IMR-90 (cell line): ENCODE measurements around the gene PLXNA4. TPM values are rescaled to one million over a fixed set of nuclear protein-coding genes. Genes with fewer than 3 reads are reported as not detected.

ENCODE experiments used
- ATAC-seq: fragments of 200-7000 bp; cut with Tn5 transposase; 2 replicates; pipeline ENCODE4 v1.9.1; 2020; ENCODE audit warnings: low read depth, mild to moderate bottlenecking, moderate library complexity
- BruUV-seq: library from RNA; stranded (reverse); fragments of 400-500 nt; replicated peaks from 2 replicates; lab custom pipeline; 2021; lab: Mats Ljungman, UMichigan
- CTCF ChIA-PET: fragments of 300-600 bp; formaldehyde crosslinking; extraction: SDS; loops from one replicate; lab custom pipeline; 2021; ENCODE audit warnings: antibody characterized with exemption; lab: Yijun Ruan, JAX
- POLR2A ChIA-PET: fragments of 300-600 bp; sonication (Branson Sonifier 250); formaldehyde crosslinking; loops from one replicate; lab custom pipeline; 2022; ENCODE audit warnings: antibody characterized with exemption; ENCODE audit not compliant: unreplicated experiment; lab: Charles Lee
- DNase-seq: peaks from one replicate; pipeline ENCODE4 v3.0.0; 2013
- H2AFZ ChIP-seq: replicated peaks from 2 replicates; pipeline ENCODE3; 2013; ENCODE audit warnings: low read length, mild to moderate bottlenecking; ENCODE audit not compliant: poor library complexity
- H2AK5ac ChIP-seq: 2 replicates; pipeline ENCODE4 v1.6.1; 2013; ENCODE audit warnings: low read depth, low read length, inconsistent platforms
- H2AK9ac ChIP-seq: replicated peaks from 2 replicates; pipeline ENCODE3; 2013; ENCODE audit warnings: mild to moderate bottlenecking, low read depth, low read length, moderate library complexity; ENCODE audit not compliant: poor library complexity
- H2BK120ac ChIP-seq: 2 replicates; pipeline ENCODE4 v1.6.1; 2013; ENCODE audit warnings: low read depth, low read length, inconsistent platforms
- H2BK15ac ChIP-seq: 3 replicates; pipeline ENCODE4 v1.6.1; 2013; ENCODE audit warnings: low read depth, low read length, inconsistent platforms
- H2BK20ac ChIP-seq: 2 replicates; pipeline ENCODE4 v1.6.1; 2013; ENCODE audit warnings: low read depth, mild to moderate bottlenecking, inconsistent platforms, low read length, moderate library complexity
- H2BK5ac ChIP-seq: 2 replicates; pipeline ENCODE4 v1.6.1; 2013; ENCODE audit warnings: mild to moderate bottlenecking, low read depth, low read length, inconsistent platforms; ENCODE audit not compliant: poor library complexity, severe bottlenecking
- H3K14ac ChIP-seq: replicated peaks from 2 replicates; pipeline ENCODE4 v1.6.1; 2013; ENCODE audit warnings: low read depth, low read length, inconsistent platforms
- H3K18ac ChIP-seq: 2 replicates; pipeline ENCODE4 v1.6.1; 2013; ENCODE audit warnings: low read depth, low read length, control low read depth
- H3K23ac ChIP-seq: 2 replicates; pipeline ENCODE4 v1.6.1; 2013; ENCODE audit warnings: low read depth, low read length, inconsistent platforms
- H3K27ac ChIP-seq: 2 replicates; pipeline ENCODE4 v1.5.1; 2013; ENCODE audit warnings: mild to moderate bottlenecking, control low read depth, low read length; ENCODE audit not compliant: insufficient read depth
- H3K27me3 ChIP-seq: 2 replicates; pipeline ENCODE4 v1.6.1; 2013; ENCODE audit warnings: low read length; ENCODE audit not compliant: control insufficient read depth, insufficient read depth
- H3K36me3 ChIP-seq: 2 replicates; pipeline ENCODE4 v1.6.1; 2013; ENCODE audit warnings: low read length, mixed read lengths; ENCODE audit not compliant: control insufficient read depth, insufficient read depth
- H3K4ac ChIP-seq: 2 replicates; pipeline ENCODE4 v1.6.1; 2013; ENCODE audit warnings: low read depth, low read length, inconsistent platforms
- H3K4me1 ChIP-seq: 2 replicates; pipeline ENCODE4 v1.6.1; 2013; ENCODE audit warnings: low read length, mixed read lengths; ENCODE audit not compliant: control insufficient read depth, insufficient read depth
- H3K4me2 ChIP-seq: 2 replicates; pipeline ENCODE4 v1.6.1; 2013; ENCODE audit warnings: low read depth, mild to moderate bottlenecking, control low read depth, low read length, moderate library complexity
- H3K4me3 ChIP-seq: 2 replicates; pipeline ENCODE4 v1.5.1; 2013; ENCODE audit warnings: low read depth, mild to moderate bottlenecking, control low read depth, low read length, moderate library complexity; ENCODE audit not compliant: insufficient read depth
- H3K56ac ChIP-seq: 2 replicates; pipeline ENCODE4 v1.6.1; 2013; ENCODE audit warnings: low read length, inconsistent platforms; ENCODE audit not compliant: insufficient read depth; ENCODE audit errors: extremely low read depth
- H3K79me1 ChIP-seq, 2 experiments: 2 replicates each; pipeline ENCODE4 v1.6.1; 2013; ENCODE audit warnings: low read length in 2 of 2, inconsistent platforms in 1 of 2, low read depth in 1 of 2
- H3K9ac ChIP-seq: 2 replicates; pipeline ENCODE4 v1.6.1; 2013; ENCODE audit warnings: low read depth, low read length, control low read depth
- H3K9me1 ChIP-seq: 2 replicates; pipeline ENCODE4 v1.6.1; 2013; ENCODE audit warnings: low read length, inconsistent platforms; ENCODE audit not compliant: insufficient read depth
- H3K9me3 ChIP-seq: 2 replicates; pipeline ENCODE4 v1.6.1; 2013; ENCODE audit warnings: low read length; ENCODE audit not compliant: control insufficient read depth, insufficient read depth
- H4K20me1 ChIP-seq: 2 replicates; pipeline ENCODE4 v1.6.1; 2013; ENCODE audit warnings: low read length, inconsistent platforms; ENCODE audit not compliant: insufficient read depth
- H4K5ac ChIP-seq: 2 replicates; pipeline ENCODE4 v1.6.1; 2013; ENCODE audit warnings: mild to moderate bottlenecking, low read depth, low read length, control low read depth
- H4K8ac ChIP-seq, 2 experiments: 2 replicates each; pipeline ENCODE4 v1.6.1; 2013; ENCODE audit warnings: low read depth in 2 of 2, low read length in 2 of 2, control low read depth in 1 of 2, inconsistent platforms in 1 of 2
- H4K91ac ChIP-seq: 2 replicates; pipeline ENCODE4 v1.6.1; 2013; ENCODE audit warnings: low read depth, low read length, inconsistent platforms; ENCODE audit not compliant: insufficient read depth
- CEBPB ChIP-seq: IDR thresholded peaks from 2 replicates; pipeline ENCODE4 v1.6.1; 2012; ENCODE audit warnings: low read depth, low read length, improper control_type of control experiment
- FOS ChIP-seq: fragments of 150-350 bp; IDR thresholded peaks from 2 replicates; pipeline ENCODE4 v1.6.1; 2016; ENCODE audit warnings: low read depth, low read length
- NFE2L2 ChIP-seq: fragments of 150-350 bp; IDR thresholded peaks from 2 replicates; pipeline ENCODE4 v1.6.1; 2016; ENCODE audit warnings: low read depth, mild to moderate bottlenecking, low read length
- SMC3 ChIP-seq: fragments of 150-350 bp; IDR thresholded peaks from 2 replicates; pipeline ENCODE4 v1.6.1; 2016; ENCODE audit warnings: low read depth, mild to moderate bottlenecking, antibody characterized with exemption, low read length, moderate library complexity
- whole genome bisulfite sequencing, 2 experiments: methylation state at CpG; one replicate each; pipeline versions ENCODE4 v1.1.5 to v1.1.7; 2013; ENCODE audit warnings: missing lambda C conversion rate in 2 of 2; ENCODE audit not compliant: insufficient read length in 1 of 2; ENCODE audit errors: extremely low coverage in 2 of 2; 5-methylcytosine and 5-hydroxymethylcytosine counted together
- dilution Hi-C: fragments of 300-500 bp; cut with HindIII; formaldehyde crosslinking; loops from one replicate; pipeline ENCODE4 v1.14.3; 2018; ENCODE audit warnings: low sequenced_read_pairs; ENCODE audit not compliant: unreplicated experiment
- in situ Hi-C: fragments of 300-500 bp; cut with MboI; formaldehyde crosslinking; loops from 3 replicates; pipeline ENCODE4 v1.14.3; 2019; ENCODE audit warnings: low sequenced_read_pairs, inconsistent platforms, mixed read lengths
- intact Hi-C: fragments of 100-400 bp; cut with micrococcal nuclease; formaldehyde crosslinking; loops from 2 replicates; pipeline ENCODE4 v1.10.0; 2022
- polyA plus RNA-seq, 3 experiments: library from polyadenylated mRNA; depleted of rRNA; stranded (reverse); fragments of >200 nt; gene quantifications; 2 replicates each; pipeline ENCODE4 v1.2.3, GENCODE V29; 2012; ENCODE audit warnings: low replicate concordance in 1 of 3
- total RNA-seq: library from RNA; depleted of rRNA; stranded (reverse); fragments of >200 nt; gene quantifications from 2 replicates; pipeline ENCODE4 v1.2.3, GENCODE V29; 2012

Gene PLXNA4
- total and polyA plus RNA-seq, 2 of the 4 experiments (the other 2 are of a cell fraction) = under 0.01 TPM

DNA sequence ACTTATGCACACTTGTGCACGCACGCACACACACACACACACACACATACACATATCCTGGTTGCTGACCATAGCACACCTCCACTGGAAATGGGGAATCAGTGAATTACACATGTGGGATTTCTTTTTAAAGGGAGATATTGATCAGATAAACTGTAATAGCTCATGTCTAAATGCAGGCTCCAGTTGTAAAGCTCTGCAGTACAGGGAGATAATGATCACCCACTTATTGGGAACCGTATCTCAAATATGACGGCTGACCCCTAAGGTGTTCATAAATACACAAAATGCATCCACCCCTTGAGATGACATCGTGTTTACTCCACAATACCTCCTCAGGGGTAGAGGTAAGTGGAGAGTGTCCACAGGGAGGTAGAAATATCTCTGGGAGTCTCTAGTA, 79.2 kb downstream of the PLXNA4 start:
- ChIA-PET POLR2A (no interaction called here), CTCF (no interaction called here)
- Histone ChIP-seq H3K9me1 (no peaks in the 10 kb centered on the region), H3K14ac (no peak overlapping the region), H3K79me1 (no peaks in the 10 kb centered on the region), H3K4ac (no peak overlapping the region), H3K18ac (no peak overlapping the region), H3K4me1 (no peaks in the 10 kb centered on the region), H4K20me1 (no peaks in the 10 kb centered on the region), H2BK120ac (no peak overlapping the region), H3K23ac (no peak overlapping the region), H3K56ac (no peak overlapping the region), H3K27me3 (no peaks in the 10 kb centered on the region), H2BK20ac (no peak overlapping the region), H3K9ac (no peak overlapping the region), H2AFZ (no peak overlapping the region), H2BK15ac (no peak overlapping the region), H3K4me3 (no peak overlapping the region), H4K91ac (no peak overlapping the region), H3K36me3 (no peaks in the 10 kb centered on the region), H4K8ac (no peak overlapping the region), H2AK9ac (no peak overlapping the region), H3K27ac (no peak overlapping the region), H3K4me2 (no peak overlapping the region), H2AK5ac (no peak overlapping the region), H4K5ac (no peak overlapping the region), H3K9me3 (no peaks in the 10 kb centered on the region), H2BK5ac (no peak overlapping the region)
- dilution Hi-C loops = no loop called here
- no CpG with 5 or more reads among the region's 5 CpGs for WGBS, 2 experiments
- in situ Hi-C loops = no loop called here
- no peak for TF ChIP-seq FOS
- TF ChIP-seq SMC3 = no peak
- no peak for TF ChIP-seq CEBPB
- TF ChIP-seq NFE2L2 = no peak
- BruUV-seq = no TSS peak
- DNase-seq (no peak), ATAC-seq (no peak)
- intact Hi-C loops = no loop called here
